GM12878 (cell line): ENCODE results near the gene SRPX2. TPM values are rescaled to one million over a fixed set of nuclear protein-coding genes. Genes with fewer than 3 reads are reported as not detected.

Experiments used
- ATAC-seq: fragments of 200-7000 bp; cut with Tn5 transposase; 3 replicates; pipeline ENCODE4 v1.9.1; 2020; ENCODE audit warnings: mild to moderate bottlenecking, moderate library complexity
- BruUV-seq: library from RNA; stranded (reverse); fragments of 400-500 nt; replicated peaks from 2 replicates; lab custom pipeline; 2021; lab: Mats Ljungman, UMichigan
- CTCF ChIA-PET: fragments of 300-600 bp; sonication (Branson Sonifier 250); formaldehyde crosslinking; extraction: SDS; loops from one replicate; lab custom pipeline; 2021; ENCODE audit warnings: inconsistent platforms; lab: Yijun Ruan, JAX
- POLR2A ChIA-PET: fragments of 350-600 bp; formaldehyde crosslinking; extraction: SDS; loops from one replicate; lab custom pipeline; 2021; ENCODE audit warnings: inconsistent platforms; lab: Charles Lee
- RAD21 ChIA-PET: fragments of 300-600 bp; sonication (Branson Sonifier 250); formaldehyde crosslinking; loops from one replicate; lab custom pipeline; 2023; ENCODE audit warnings: antibody characterized with exemption; ENCODE audit not compliant: unreplicated experiment; lab: Charles Lee
- SMC1A ChIA-PET: fragments of 300-600 bp; sonication (Branson Sonifier 250); formaldehyde crosslinking; loops from one replicate; lab custom pipeline; 2023; ENCODE audit not compliant: unreplicated experiment, uncharacterized antibody; lab: Charles Lee
- DNase-seq: peaks from one replicate; pipeline ENCODE4 v3.0.0-alpha.2; 2011; ENCODE audit warnings: low read depth, low spot score
- FAIRE-seq: peaks from 3 replicates; lab custom pipeline; 2011; peaks lifted over from hg19 to GRCh38; lab: Jason Lieb, UNC
- H2AFZ ChIP-seq: 2 replicates; pipeline ENCODE4 v1.6.0; 2011; ENCODE audit warnings: low read depth, low read length, control low read depth; ENCODE audit not compliant: control insufficient read depth
- H3K27ac ChIP-seq: 2 replicates; pipeline ENCODE4 v1.5.1; 2011; ENCODE audit warnings: control low read depth; ENCODE audit not compliant: control insufficient read depth, insufficient read depth
- H3K27me3 ChIP-seq, 2 experiments: replicated peaks in 1 of 2; 2 replicates each; pipeline versions ENCODE4 v1.6.0 to v1.6.1; 2011; ENCODE audit warnings: low read length in 1 of 2; ENCODE audit not compliant: control insufficient read depth in 2 of 2, insufficient read depth in 2 of 2
- H3K36me3 ChIP-seq, 2 experiments: 2 replicates each; pipeline ENCODE4 v1.5.1; 2011; ENCODE audit warnings: low read length in 1 of 2; ENCODE audit not compliant: control insufficient read depth in 2 of 2, insufficient read depth in 2 of 2
- H3K4me1 ChIP-seq: 2 replicates; pipeline ENCODE4 v1.6.1; 2011; ENCODE audit warnings: mild to moderate bottlenecking, low read length, moderate library complexity, mixed read lengths; ENCODE audit not compliant: control insufficient read depth, insufficient read depth
- H3K4me2 ChIP-seq: 2 replicates; pipeline ENCODE4 v1.6.0; 2011; ENCODE audit warnings: control low read depth; ENCODE audit not compliant: control insufficient read depth, insufficient read depth
- H3K4me3 ChIP-seq: fragments of 200-600 bp; sonication (generic); 2 replicates; pipeline ENCODE4 v1.5.1; 2016
- H3K79me2 ChIP-seq: 2 replicates; pipeline ENCODE4 v1.6.0; 2011; ENCODE audit warnings: low read length; ENCODE audit not compliant: control insufficient read depth, insufficient read depth
- H3K9ac ChIP-seq: 2 replicates; pipeline ENCODE4 v1.8.0; 2011; ENCODE audit warnings: low read length, control low read depth, mixed read lengths; ENCODE audit not compliant: control insufficient read depth, insufficient read depth
- H3K9me3 ChIP-seq: replicated peaks from 3 replicates; pipeline ENCODE4 v1.5.1; 2011; ENCODE audit warnings: mild to moderate bottlenecking, low read length; ENCODE audit not compliant: control insufficient read depth, insufficient read depth
- H4K20me1 ChIP-seq: 2 replicates; pipeline ENCODE4 v1.6.0; 2011; ENCODE audit not compliant: control insufficient read depth, insufficient read depth
- ATF3 ChIP-seq: IDR thresholded peaks from 2 replicates; pipeline ENCODE4 v1.6.1; 2011; ENCODE audit warnings: low read depth, mild to moderate bottlenecking, low read length, moderate library complexity, borderline replicate concordance; ENCODE audit errors: extremely low read depth
- CTCF ChIP-seq, 3 experiments: IDR thresholded peaks in 2 of 3; conservative IDR thresholded peaks in 1 of 3; 2 replicates each; pipeline ENCODE4 v1.5.1; 2011; ENCODE audit warnings: low read depth in 3 of 3, low read length in 3 of 3, mild to moderate bottlenecking in 3 of 3, control low read depth in 2 of 3, moderate library complexity in 2 of 3, inconsistent platforms in 1 of 3, mixed read lengths in 1 of 3; ENCODE audit not compliant: control insufficient read depth in 2 of 3, insufficient read depth in 1 of 3; ENCODE audit errors: extremely low read depth in 1 of 3
- KAT2A ChIP-seq: conservative IDR thresholded peaks from 2 replicates; pipeline ENCODE4 v1.6.1; 2011; ENCODE audit warnings: low read depth, low read length; ENCODE audit not compliant: control insufficient read depth
- RAD21 ChIP-seq: IDR thresholded peaks from 2 replicates; pipeline ENCODE4 v1.6.1; 2011; ENCODE audit warnings: mild to moderate bottlenecking, low read depth, low read length, moderate library complexity; ENCODE audit not compliant: insufficient read depth
- RUNX3 ChIP-seq: IDR thresholded peaks from 2 replicates; pipeline ENCODE4 v1.6.1; 2012; ENCODE audit warnings: low read length, inconsistent platforms
- ZNF592 ChIP-seq: fragments of 450-650 bp; IDR thresholded peaks from 2 replicates; pipeline ENCODE4 v1.6.1; 2017; ENCODE audit warnings: mild to moderate bottlenecking, moderate library complexity
- WGBS: methylation state at CpG from one replicate; pipeline ENCODE4 v1.1.6; 2016; ENCODE audit warnings: low lambda C conversion rate; ENCODE audit not compliant: insufficient replicate concordance, insufficient coverage; ENCODE audit errors: missing lambda C conversion rate; 5-methylcytosine and 5-hydroxymethylcytosine counted together
- in situ Hi-C: fragments of 300-500 bp; cut with MboI; formaldehyde crosslinking; loops from 9 replicates; pipeline ENCODE4 v1.14.3; 2018; ENCODE audit warnings: mixed read lengths
- intact Hi-C: fragments of 100-400 bp; cut with micrococcal nuclease; formaldehyde crosslinking; loops from one replicate; pipeline ENCODE4 v1.14.2; 2022; ENCODE audit not compliant: unreplicated experiment
- polyA plus RNA-seq, 11 experiments: library from polyadenylated mRNA; depleted of rRNA in 4 of 11; unstranded in 6 of 11; stranded (reverse) in 5 of 11; fragments of >200 nt; fragmentation: Nextera tagmentation in 4 of 11; fragmentation: Illumina TruSeq in 1 of 11; extraction: Ambion mirVana in 4 of 11; extraction: Trizol in 1 of 11; gene quantifications; 1 replicate in 1 of 11; 2 replicates in 10 of 11; pipeline versions ENCODE4 v1.2.1 to v1.2.3, GENCODE V29; 2011 to 2016; ENCODE audit warnings: inconsistent platforms in 2 of 11, missing spikeins in 2 of 11, low read depth in 1 of 11
- total RNA-seq, 4 experiments: library from RNA; depleted of rRNA in 3 of 4; stranded (reverse); fragments of >200 nt in 3 of 4; fragmentation: Illumina TruSeq in 1 of 4; extraction: Trizol in 1 of 4; gene quantifications; 2 replicates each; pipeline versions ENCODE4 v1.2.1 to v1.2.3, GENCODE V29; 2013 to 2021
- TF ChIP-seq, protein P1 (sequence below): fragments of 450-650 bp; conservative IDR thresholded peaks from 2 replicates; pipeline ENCODE4 v1.6.1; 2017; ENCODE audit warnings: mild to moderate bottlenecking, moderate library complexity

SRPX2 gene
- total and polyA plus RNA-seq, 10 of the 15 experiments (the other 5 are each of a cell fraction or from before 2014, with no cell fraction given), result not detected

DNA sequence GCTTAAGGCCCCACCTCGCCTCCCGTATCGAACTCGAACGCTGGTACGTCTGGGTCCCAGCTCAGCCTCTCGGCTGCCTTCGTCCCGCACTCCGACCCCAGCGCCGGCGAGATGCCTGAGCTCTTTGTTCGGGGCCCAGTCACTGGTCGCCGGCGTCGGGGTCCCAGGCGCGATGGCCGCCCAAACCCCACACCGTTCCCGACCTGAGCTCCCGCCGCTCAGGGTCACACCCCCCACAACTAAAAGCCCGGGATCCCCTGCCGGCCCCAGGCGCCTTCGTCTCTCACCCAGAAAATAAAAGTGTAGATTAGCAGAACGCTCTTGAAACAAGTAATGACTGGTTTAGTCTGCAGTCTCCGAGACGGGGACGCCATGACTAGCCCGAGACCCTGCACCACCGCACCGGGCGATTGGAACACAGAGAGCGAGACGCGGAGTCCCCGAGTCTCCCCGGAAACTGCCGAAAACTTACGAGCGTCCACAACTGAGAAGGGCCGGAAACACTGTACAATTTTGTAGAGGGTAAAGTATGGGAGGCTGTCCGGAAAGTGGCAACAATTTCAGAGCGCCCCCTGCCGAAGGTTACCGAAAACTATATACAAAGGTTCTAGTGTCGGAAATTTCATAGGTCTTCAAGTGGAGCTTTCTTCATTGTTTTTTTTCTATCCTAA, 7.5 kb upstream of the SRPX2 start, which contains the start of gene TSPAN6:
TSS of gene TSPAN6 (minus strand) at position 486 of the 671 bp plus-strand sequence. CDS start at position 374, 112 bp downstream.
- TF ChIP-seq RAD21 (0 out of 2 replicates have a peak, but pooled peaks have one; percentile 14), RUNX3 (no peak), CTCF (IDR thresholded peaks at IDR 0.05 in 2 of 3, conservative IDR thresholded peaks at IDR 0.05 in 1 of 3; ENCODE audit: control insufficient read depth in 2 of 3, extremely low read depth in 1 of 3, insufficient read depth in 1 of 3, low read depth in 3 of 3, low read length in 3 of 3) (peak; percentile 7 to 30 (median 19); a peak in 4 of 6 replicates), ZNF592 (no peak), ATF3 (no peak), KAT2A (no peak)
- TF ChIP-seq, protein P1, sequence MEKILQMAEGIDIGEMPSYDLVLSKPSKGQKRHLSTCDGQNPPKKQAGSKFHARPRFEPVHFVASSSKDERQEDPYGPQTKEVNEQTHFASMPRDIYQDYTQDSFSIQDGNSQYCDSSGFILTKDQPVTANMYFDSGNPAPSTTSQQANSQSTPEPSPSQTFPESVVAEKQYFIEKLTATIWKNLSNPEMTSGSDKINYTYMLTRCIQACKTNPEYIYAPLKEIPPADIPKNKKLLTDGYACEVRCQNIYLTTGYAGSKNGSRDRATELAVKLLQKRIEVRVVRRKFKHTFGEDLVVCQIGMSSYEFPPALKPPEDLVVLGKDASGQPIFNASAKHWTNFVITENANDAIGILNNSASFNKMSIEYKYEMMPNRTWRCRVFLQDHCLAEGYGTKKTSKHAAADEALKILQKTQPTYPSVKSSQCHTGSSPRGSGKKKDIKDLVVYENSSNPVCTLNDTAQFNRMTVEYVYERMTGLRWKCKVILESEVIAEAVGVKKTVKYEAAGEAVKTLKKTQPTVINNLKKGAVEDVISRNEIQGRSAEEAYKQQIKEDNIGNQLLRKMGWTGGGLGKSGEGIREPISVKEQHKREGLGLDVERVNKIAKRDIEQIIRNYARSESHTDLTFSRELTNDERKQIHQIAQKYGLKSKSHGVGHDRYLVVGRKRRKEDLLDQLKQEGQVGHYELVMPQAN, result no peak
- TF ChIP-seq, all 136 proteins: peak for 2
- in situ Hi-C loops, result no loop called here
- 37% methylated on average over 42 of the region's 51 CpGs for WGBS
- BruUV-seq, result no TSS peak
- FAIRE-seq, result no peak
- Histone ChIP-seq H3K9me3 (no peaks in the 10 kb centered on the region; the same call in 2 of the 3 replicates), H3K4me1 (no peaks in the 10 kb centered on the region), H2AFZ (no peak within 1 kb of the TSS), H4K20me1 (no peaks in the 10 kb centered on the region), H3K36me3 (no peaks in the 10 kb centered on the region), H3K4me3 (no peak within 1 kb of the TSS), H3K27ac (no peak within 1 kb of the TSS), H3K27me3 (peaks cover 0 to 2% of the 10 kb centered on the region in 2 experiments; a peak in 2 of 4 replicates), H3K79me2 (no peaks in the 10 kb centered on the region), H3K4me2 (no peak within 1 kb of the TSS), H3K9ac (no peak within 1 kb of the TSS)
- peak; percentile 72 for ATAC-seq
- CTCF ChIA-PET, result interaction anchor here (1.0 to 1.5 kb wide), 2 partner anchors 11 to 124 kb away, joined by 3 to 5 read pairs; no protein-coding TSS in a partner anchor
- SMC1A ChIA-PET, result no interaction called here
- POLR2A ChIA-PET, result no interaction called here
- DNase-seq, result no peak
- RAD21 ChIA-PET, result no interaction called here
- intact Hi-C loops, result loop anchor here (10.0 kb wide), 1 partner anchor 122 kb away; no protein-coding TSS in a partner anchor
